Hematopoietic multipotent progenitor cell treated with erythropoietin and hydrocortisone succinate and interleukin-3 and kit ligand, for 17 days (in vitro differentiated cells): ENCODE data around the gene MRPL46.
"Not testable (repeated sequence)": the region's sequence is repeated elsewhere in the genome, so short reads cannot be mapped to it uniquely, and the experiment has no call there.

Source experiments
- DNase-seq: peaks from one replicate; pipeline ENCODE4 v3.0.0-alpha.2; 2015; ENCODE audit warnings: low spot score

Gene MRPL46

DNA sequence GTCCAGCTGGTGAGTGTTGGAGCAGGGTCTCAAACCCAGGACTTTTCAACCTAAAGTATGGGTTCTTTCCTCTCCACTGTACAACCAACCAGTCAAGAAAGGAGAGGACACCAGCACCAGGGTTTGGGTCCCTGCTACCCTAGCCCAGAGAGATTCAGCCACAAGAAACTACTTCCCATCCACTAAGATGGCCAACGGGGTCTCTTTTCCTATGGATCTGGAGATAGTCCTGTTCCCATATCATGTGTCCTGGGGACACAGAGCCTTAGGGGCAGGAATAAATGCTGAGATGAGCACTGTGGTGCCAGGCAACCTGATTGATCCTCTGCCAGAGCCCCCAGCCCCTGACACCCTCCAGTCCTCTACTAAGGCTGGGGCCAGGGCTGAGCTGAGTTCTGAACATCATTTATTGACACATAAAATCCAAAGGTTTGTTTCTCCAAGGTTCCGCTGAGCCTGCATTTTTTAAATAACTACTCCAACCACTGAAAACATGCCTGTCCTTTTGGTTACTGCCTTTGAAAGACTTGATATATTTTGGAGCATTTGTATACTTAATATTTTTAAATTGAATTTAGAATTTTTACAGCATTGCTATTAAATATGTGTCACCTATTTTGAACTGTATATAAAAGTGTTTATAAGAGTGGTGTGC, 26.0 kb downstream of the MRPL46 start:
- DNase-seq = no peak

DNA sequence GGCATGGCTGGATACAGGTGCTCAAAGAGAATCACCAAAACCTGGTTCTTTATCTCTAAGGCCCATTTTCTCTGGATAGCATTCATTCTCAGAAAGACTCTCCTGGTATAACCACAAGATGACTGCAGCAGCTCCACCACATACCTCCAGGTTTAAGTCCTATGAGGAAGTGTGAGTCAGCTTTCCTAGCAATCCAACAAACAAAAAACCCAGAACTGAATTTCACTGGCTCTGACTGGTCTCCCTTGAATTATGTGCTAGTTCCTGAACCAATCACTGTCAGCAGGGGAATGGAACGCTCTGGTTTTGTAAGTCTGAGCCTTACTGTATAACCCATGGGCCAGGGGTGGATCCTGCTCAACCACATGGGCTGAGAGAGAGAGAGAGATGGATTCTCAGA, 27.2 kb downstream of the MRPL46 start:
- no peak for DNase-seq

DNA sequence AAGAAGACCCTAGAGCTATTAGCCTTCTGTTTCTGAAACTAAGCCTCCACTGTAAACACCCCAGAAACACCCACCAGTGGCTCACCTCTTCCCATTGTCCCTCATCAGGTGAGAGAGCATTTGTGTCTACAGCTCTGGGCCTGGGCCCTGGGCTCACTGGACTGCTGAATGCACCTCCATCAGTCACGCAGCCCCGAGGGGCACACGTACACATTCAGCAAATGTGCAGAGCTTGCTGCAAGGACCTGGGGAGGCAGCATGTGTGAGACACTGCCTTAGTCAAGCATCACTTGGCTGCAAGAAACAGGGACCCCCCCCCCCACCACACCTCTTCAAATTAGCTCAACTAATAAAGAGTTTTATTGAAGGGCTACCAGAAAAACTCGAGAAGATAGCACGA, 29.0 kb downstream of the MRPL46 start:
- no peak for DNase-seq

DNA sequence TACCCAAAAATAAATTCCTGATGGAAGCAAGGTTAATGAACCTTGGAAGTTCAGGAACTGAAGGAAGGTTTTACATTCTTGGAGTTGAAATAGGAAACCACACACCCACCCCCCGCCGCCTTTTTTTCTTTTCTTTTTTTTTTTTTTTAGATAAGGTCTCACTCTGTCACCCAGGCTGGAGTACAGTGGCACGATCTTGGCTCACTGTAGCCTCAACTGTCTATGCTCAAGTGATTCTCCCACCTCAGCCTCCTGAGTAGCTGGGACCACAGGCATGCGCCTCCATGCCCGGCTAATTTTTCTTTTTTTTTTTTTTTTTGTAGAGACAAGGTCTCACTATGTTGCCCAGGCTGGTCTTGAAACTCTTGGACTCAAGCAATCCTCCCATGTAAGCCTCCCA, 33.1 kb downstream of the MRPL46 start:
- DNase-seq = not testable (repeated sequence)

DNA sequence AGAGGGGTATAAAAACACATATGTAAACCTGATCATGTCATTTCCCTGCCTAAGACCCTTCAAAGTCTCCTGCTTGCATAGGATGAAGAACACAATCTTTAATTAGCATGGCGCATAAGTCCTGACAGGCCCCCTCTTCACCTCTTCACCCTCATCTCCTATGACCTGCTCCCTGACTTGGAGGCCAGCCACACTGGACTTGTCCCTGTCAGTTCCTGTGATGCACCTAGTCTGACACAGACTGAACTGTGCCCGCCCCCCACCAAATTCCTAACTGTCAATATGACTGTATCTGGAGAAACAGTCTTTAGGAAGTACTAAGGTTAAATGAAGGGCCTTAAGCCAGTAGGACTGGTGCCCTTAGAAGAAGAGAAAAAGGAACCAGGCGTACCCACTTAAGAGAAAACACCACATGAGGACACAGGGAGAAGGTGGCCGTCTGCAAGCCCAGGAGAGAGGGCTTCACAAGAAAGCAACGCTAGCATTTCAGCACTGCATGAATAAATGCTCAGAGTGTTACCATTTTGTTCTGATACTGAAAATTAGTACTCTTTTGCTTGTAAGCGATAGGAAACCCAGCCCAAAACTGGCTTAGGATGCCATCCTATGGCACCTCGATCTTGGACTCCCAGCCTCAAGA, 34.0 kb downstream of the MRPL46 start:
- no peak for DNase-seq

DNA sequence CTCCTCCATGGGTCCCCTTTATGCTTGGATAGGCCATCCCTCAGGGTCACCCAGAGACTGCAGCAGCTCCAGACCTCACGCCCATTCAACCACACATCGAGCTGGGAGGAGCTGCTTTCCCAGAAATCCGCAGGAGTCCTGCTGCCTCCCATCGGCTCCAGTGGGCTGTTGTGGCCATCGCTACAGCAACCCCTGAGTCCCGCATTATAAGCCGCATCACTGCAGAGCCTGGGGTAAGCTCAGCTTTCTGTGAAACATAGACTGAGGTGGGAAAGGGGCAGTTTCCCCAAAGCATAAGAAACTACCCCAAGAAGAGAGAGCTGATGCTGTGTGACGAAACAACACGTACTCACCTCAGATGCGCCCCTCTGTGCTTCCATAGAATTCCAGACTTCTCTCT, 35.7 kb downstream of the MRPL46 start:
- DNase-seq = no peak

DNA sequence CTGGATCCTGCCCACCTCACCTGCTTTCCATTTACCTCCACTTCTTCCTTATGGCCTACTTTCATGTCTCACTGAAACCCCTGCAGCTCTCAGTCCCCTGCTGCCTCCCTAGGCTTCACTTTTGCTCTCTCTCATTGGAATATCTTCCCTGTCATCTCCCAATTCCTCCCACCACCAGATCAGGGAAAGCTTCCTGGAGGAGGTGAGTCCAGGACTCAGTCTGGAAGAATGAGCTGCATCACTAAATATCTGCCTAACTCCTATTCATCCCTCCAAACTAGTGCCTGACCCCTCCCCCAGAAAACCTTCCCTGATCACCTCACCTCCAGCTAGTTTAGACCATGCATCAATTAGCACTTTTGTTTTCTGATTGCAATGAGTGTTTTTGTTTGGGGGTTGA, 37.1 kb downstream of the MRPL46 start:
- DNase-seq = no peak

DNA sequence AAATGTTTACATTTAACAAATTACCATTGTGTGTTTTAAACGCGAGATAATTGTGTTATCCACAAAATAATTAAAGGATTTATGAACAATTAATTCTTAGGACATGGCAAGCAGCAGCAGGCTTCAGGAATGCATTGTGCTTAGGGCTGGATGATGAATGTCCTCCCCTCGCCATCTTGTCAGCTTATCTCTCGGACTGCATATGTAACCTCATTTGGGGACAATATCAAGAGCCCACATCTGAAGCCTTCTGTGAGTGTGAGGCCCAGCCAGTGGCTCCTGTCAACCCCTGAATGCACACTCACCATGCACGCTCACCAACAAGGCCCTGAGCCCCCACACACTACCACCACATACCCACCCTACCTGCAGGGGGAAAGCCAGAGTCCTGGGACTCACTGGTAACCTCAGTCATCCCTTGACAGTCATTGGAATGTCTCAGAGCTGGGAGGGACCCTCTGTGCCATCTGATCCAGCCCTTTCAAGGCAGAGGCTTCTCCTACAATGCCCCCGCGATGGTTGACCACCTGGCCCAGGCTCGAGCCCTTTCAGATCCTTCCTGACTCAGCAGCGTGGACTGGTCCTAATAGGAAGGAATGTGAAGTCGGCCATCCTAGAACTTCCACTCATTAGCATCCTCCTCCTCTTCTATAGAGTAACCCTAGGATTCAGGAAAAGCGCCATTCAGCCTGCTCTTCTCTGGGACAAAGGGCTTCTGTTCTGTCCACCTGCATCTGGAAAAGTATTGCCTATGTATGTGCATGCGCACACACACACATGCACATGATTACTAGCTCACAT, 38.2 kb downstream of the MRPL46 start:
- DNase-seq = no peak

DNA sequence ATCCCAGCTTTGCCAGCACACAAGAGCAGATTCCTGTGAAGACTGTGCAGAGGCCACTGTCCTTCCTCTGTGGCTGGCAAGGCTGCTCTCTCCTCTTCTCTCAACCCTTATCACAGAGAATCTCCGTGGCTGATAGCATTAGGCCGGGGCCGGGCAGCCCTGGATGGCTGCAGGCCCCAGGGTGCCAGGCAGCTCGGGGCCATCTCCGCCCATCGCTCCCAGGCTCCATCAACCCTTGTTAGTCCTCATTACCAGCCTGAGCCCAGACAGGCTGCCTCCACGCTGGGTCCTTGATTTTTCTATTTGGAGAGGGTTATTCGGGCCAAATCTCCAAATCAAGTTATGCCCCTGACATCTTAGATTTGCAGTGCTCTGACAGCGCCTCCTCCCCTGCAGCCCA, 39.1 kb downstream of the MRPL46 start:
- DNase-seq = no peak

DNA sequence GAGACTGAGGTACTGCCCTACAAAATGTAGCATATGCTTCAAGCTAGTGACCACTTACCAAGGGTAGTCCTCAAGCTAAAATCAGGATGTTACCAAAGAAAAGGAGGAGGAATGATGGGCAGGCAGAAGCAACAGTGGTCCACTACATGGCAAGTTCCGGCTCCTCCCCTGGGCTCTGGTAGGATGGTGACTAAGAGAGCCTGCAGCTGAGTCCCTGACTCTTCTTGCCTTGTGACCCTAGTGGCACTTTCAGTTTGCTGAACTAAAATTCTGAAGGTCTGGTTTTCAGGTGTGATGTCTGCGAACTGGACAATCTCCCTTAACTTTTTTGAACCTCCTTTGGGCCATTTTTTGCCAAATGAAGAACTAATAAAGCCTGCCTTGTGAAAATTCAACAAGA, 40.9 kb downstream of the MRPL46 start:
- DNase-seq = no peak

DNA sequence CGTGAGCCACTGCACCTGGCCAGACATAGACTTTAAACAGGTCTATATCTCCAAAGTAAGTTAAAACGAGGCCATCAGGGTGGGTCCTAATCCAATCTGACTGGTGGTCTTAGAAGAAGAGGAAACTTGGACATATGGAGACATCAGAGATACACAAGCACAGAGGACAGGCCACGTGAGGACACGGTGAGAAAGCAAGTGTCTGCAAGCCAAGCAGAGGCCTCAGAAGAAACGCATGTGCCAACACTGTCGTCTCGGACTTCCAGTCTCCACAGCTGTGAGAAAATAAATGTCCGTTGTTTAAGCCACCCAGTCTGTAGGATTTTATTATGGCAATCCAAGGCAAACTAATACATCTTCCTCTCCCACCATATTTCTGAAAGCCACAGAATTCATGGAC, 43.9 kb downstream of the MRPL46 start:
- no peak for DNase-seq

DNA sequence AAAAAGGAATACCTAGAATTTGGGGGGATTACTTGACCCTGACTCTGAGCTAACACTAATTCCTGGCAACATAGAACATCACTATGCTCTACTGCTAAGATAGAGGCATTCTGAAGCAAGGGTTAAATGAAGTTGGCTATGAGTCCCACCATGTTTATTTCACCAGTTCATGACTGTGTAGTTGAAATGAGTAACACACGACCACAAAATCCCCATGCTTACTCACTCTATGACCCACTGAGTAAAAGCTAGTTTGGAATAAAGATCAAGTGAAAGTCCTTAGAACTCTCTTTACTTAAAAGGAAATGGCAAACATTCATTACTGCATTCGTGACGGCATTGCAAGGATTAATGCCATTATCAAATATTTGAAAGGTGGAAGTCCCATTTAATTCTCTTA, 47.4 kb downstream of the MRPL46 start:
- DNase-seq = no peak
